ENCODE data around the gene CRYAA.

CRYAA gene

GRCh38 chr21:43204638-43205037 is 35.8 kb downstream of the CRYAA start:
- DNase-seq, result no peak

- DNase-seq, result no peak
Measured at GRCh38 chr21:43206231-43207042, 37.6 kb downstream of the CRYAA start.

- DNase-seq, result no peak
Measured at GRCh38 chr21:43207043-43207315, 38.2 kb downstream of the CRYAA start.

- no peak for DNase-seq
Measured at GRCh38 chr21:43207868-43208267, 39.1 kb downstream of the CRYAA start.

- no peak for DNase-seq
Measured at GRCh38 chr21:43208561-43209332, 39.9 kb downstream of the CRYAA start.

- DNase-seq, result no peak
Measured at GRCh38 chr21:43209575-43210453, 41.0 kb downstream of the CRYAA start.

- DNase-seq, result no peak
Measured at GRCh38 chr21:43210454-43211071, 41.8 kb downstream of the CRYAA start.

GRCh38 chr21:43211072-43211759 is 42.4 kb downstream of the CRYAA start:
- no peak for DNase-seq

GRCh38 chr21:43211760-43212115 is 42.9 kb downstream of the CRYAA start:
- DNase-seq, result no peak
